GM23338 (cell line): Measurements from ENCODE around the gene ZEB2. TPM values are rescaled to one million over a fixed set of nuclear protein-coding genes. Genes with fewer than 3 reads are reported as not detected.

ENCODE experiments used
- ATAC-seq: fragments of 200-7000 bp; cut with Tn5 transposase; 3 replicates; pipeline ENCODE4 v1.9.1; 2020
- DNase-seq: peaks from one replicate; pipeline ENCODE4 v3.0.0-alpha.2; 2015; ENCODE audit warnings: low spot score
- H2AFZ ChIP-seq: fragments of 200-600 bp; sonication (generic); 2 replicates; pipeline ENCODE4 v1.8.0; 2016; ENCODE audit warnings: antibody characterized with exemption, mild to moderate bottlenecking, moderate library complexity
- H3F3A ChIP-seq: fragments of 200-600 bp; sonication (generic); replicated peaks from 2 replicates; pipeline ENCODE4 v1.8.0; 2017; ENCODE audit warnings: antibody characterized with exemption, mixed run types, low read depth
- H3K27ac ChIP-seq: fragments of 200-600 bp; sonication (generic); 2 replicates; pipeline ENCODE4 v1.6.1; 2016; ENCODE audit warnings: low read depth
- H3K27me3 ChIP-seq: fragments of 200-600 bp; sonication (generic); 2 replicates; pipeline ENCODE4 v1.8.0; 2016; ENCODE audit warnings: mild to moderate bottlenecking, mixed run types, moderate library complexity; ENCODE audit not compliant: insufficient read depth
- H3K36me3 ChIP-seq: fragments of 200-600 bp; sonication (generic); 2 replicates; pipeline ENCODE4 v1.8.0; 2016; ENCODE audit warnings: mild to moderate bottlenecking; ENCODE audit not compliant: insufficient read depth
- H3K4me1 ChIP-seq: fragments of 200-600 bp; sonication (generic); 2 replicates; pipeline ENCODE4 v1.8.0; 2016; ENCODE audit warnings: mild to moderate bottlenecking, moderate library complexity; ENCODE audit not compliant: insufficient read depth
- H3K4me2 ChIP-seq: fragments of 200-600 bp; sonication (generic); 2 replicates; pipeline ENCODE4 v1.7.1; 2017; ENCODE audit warnings: mixed run types
- H3K4me3 ChIP-seq: fragments of 200-600 bp; sonication (generic); 2 replicates; pipeline ENCODE4 v1.6.1; 2016; ENCODE audit warnings: mixed run types
- H3K79me2 ChIP-seq: fragments of 200-600 bp; sonication (generic); replicated peaks from 2 replicates; pipeline ENCODE4 v1.8.0; 2017; ENCODE audit warnings: mild to moderate bottlenecking; ENCODE audit not compliant: insufficient read depth
- H3K9me2 ChIP-seq: fragments of 200-600 bp; sonication (generic); 2 replicates; pipeline ENCODE4 v1.8.0; 2017; ENCODE audit not compliant: insufficient read depth
- H4K20me1 ChIP-seq: fragments of 200-600 bp; sonication (generic); replicated peaks from 2 replicates; pipeline ENCODE4 v1.8.0; 2017; ENCODE audit warnings: mild to moderate bottlenecking; ENCODE audit not compliant: insufficient read depth
- H3K27ac Mint-ChIP-seq: 2 replicates; pipeline ENCODE4 v1.8.0; 2020; ENCODE audit warnings: inconsistent platforms, mild to moderate bottlenecking, moderate library complexity, mixed read lengths
- H3K27me3 Mint-ChIP-seq: 3 replicates; pipeline ENCODE4 v1.8.0; 2022; ENCODE audit warnings: low read depth, mild to moderate bottlenecking, moderate library complexity, mixed read lengths, inconsistent platforms; ENCODE audit not compliant: insufficient read depth, poor library complexity
- H3K36me3 Mint-ChIP-seq: 3 replicates; pipeline ENCODE4 v1.8.0; 2021; ENCODE audit warnings: low read depth, mild to moderate bottlenecking, inconsistent platforms, moderate library complexity, mixed read lengths
- H3K4me1 Mint-ChIP-seq: 3 replicates; pipeline ENCODE4 v1.8.0; 2020; ENCODE audit warnings: mild to moderate bottlenecking, inconsistent platforms, mixed read lengths
- H3K4me3 Mint-ChIP-seq: 3 replicates; pipeline ENCODE4 v1.8.0; 2021; ENCODE audit warnings: moderate library complexity, mild to moderate bottlenecking, inconsistent platforms, mixed read lengths
- H3K9me3 Mint-ChIP-seq: 3 replicates; pipeline ENCODE4 v1.8.0; 2020; ENCODE audit warnings: moderate library complexity, mild to moderate bottlenecking, inconsistent platforms, mixed read lengths
- CREB1 ChIP-seq: fragments of 250-450 bp; sonication (Bioruptor Pico); IDR thresholded peaks from 2 replicates; pipeline ENCODE4 v1.5.0; 2020; ENCODE audit warnings: low read depth, mild to moderate bottlenecking, moderate library complexity
- CTCF ChIP-seq, 2 experiments: fragments of 200-600 bp in 1 of 2; sonication (generic) in 1 of 2; conservative IDR thresholded peaks; 2 replicates each; pipeline versions ENCODE4 v1.5.1 to v1.6.1; 2016 to 2017; ENCODE audit warnings: antibody characterized with exemption in 2 of 2, low read depth in 2 of 2, mild to moderate bottlenecking in 2 of 2, moderate library complexity in 1 of 2
- ETS1 ChIP-seq: IDR thresholded peaks from 2 replicates; pipeline ENCODE4 v1.6.1; 2016; ENCODE audit warnings: antibody characterized with exemption
- EZH2 ChIP-seq: fragments of 200-600 bp; sonication (generic); IDR thresholded peaks from one replicate; pipeline ENCODE4 v1.8.0; 2017; ENCODE audit warnings: antibody characterized with exemption, mild to moderate bottlenecking, low read depth; ENCODE audit not compliant: unreplicated experiment
- EZH2phosphoT487 ChIP-seq: fragments of 200-600 bp; sonication (generic); IDR thresholded peaks from one replicate; pipeline ENCODE4 v1.8.1; 2018; ENCODE audit warnings: antibody characterized with exemption; ENCODE audit not compliant: unreplicated experiment
- JUNB ChIP-seq: IDR thresholded peaks from one replicate; pipeline ENCODE4 v1.6.1; 2016; ENCODE audit warnings: antibody characterized with exemption; ENCODE audit not compliant: unreplicated experiment
- NANOG ChIP-seq: IDR thresholded peaks from 2 replicates; pipeline ENCODE4 v1.6.1; 2016; ENCODE audit warnings: antibody characterized with exemption, borderline replicate concordance
- POLR2AphosphoS5 ChIP-seq: IDR thresholded peaks from 2 replicates; pipeline ENCODE4 v1.6.1; 2016; ENCODE audit warnings: antibody characterized with exemption, low read depth
- REST ChIP-seq: IDR thresholded peaks from one replicate; pipeline ENCODE4 v1.6.1; 2018; ENCODE audit warnings: antibody characterized with exemption; ENCODE audit not compliant: unreplicated experiment
- STAT1 ChIP-seq: IDR thresholded peaks from one replicate; pipeline ENCODE4 v1.6.1; 2016; ENCODE audit warnings: antibody characterized with exemption; ENCODE audit not compliant: unreplicated experiment
- ZNF114 ChIP-seq: fragments of 250-450 bp; sonication (Bioruptor Pico); IDR thresholded peaks from 2 replicates; pipeline ENCODE4 v1.5.0; 2020; ENCODE audit warnings: mild to moderate bottlenecking, moderate library complexity
- ZNF331 ChIP-seq: fragments of 250-450 bp; sonication (Bioruptor Pico); IDR thresholded peaks from 2 replicates; pipeline ENCODE4 v1.5.0; 2020; ENCODE audit warnings: low read depth, mild to moderate bottlenecking, moderate library complexity
- polyA plus RNA-seq: library from polyadenylated mRNA; unstranded; fragments of >200 nt; fragmentation: Nextera tagmentation; extraction: Ambion mirVana; gene quantifications from 2 replicates; pipeline ENCODE4 v1.2.1, GENCODE V29; 2016
- total RNA-seq: library from RNA; depleted of rRNA; stranded (reverse); fragments of >200 nt; shearing (Covaris generic); gene quantifications from 2 replicates; pipeline ENCODE4 v1.2.3, GENCODE V29; 2014

The ZEB2 gene
- total and polyA plus RNA-seq, 2 experiments from 2014 or later = 0.45 TPM; not detected in 1

GRCh38 chr2:144524118-144525009, 4.4 kb upstream of the ZEB2 start (continued):
- no peak for TF ChIP-seq REST
- 0 out of 2 replicates have a peak, but pooled peaks have one; percentile 0 for TF ChIP-seq POLR2AphosphoS5
- TF ChIP-seq STAT1 = no peak
- TF ChIP-seq ETS1 = peak; percentile 54; the same call in 1 of the 2 replicates
- no peak for TF ChIP-seq ZNF331
- TF ChIP-seq EZH2phosphoT487 = no peak

GRCh38 chr2:144523596-144524117, 3.7 kb upstream of the ZEB2 start:
- Histone ChIP-seq H3K4me2 (peak overlapping the region; percentile 86), H3K4me3 (peak overlapping the region; percentile 52), H3K27ac (no peak overlapping the region), H2AFZ (no peak overlapping the region), H3K9me2 (no peaks in the 10 kb centered on the region), H3F3A (peaks cover 14% of the 10 kb centered on the region), H3K4me1 (peaks cover 55% of the 10 kb centered on the region), H3K27me3 (peaks cover 66% of the 10 kb centered on the region), H4K20me1 (peaks cover 12% of the 10 kb centered on the region), H3K36me3 (no peaks in the 10 kb centered on the region), H3K79me2 (no peaks in the 10 kb centered on the region)
- ATAC-seq (peak; percentile 71), DNase-seq (peak; percentile 74)
- Mint-ChIP-seq H3K27me3 (peaks cover 20% of the 10 kb centered on the region), H3K36me3 (no peaks in the 10 kb centered on the region), H3K9me3 (no peaks in the 10 kb centered on the region; the same call in 2 of the 3 replicates), H3K4me1 (peaks cover 49% of the 10 kb centered on the region), H3K27ac (no peak overlapping the region), H3K4me3 (peak overlapping the region; percentile 71)
- TF ChIP-seq CREB1 (CRISPR knock-in tag) (peak; percentile 73), ZNF331 (no peak), ZNF114 (CRISPR knock-in tag) (no peak), NANOG (no peak), CTCF (conservative IDR thresholded peaks at IDR 0.05; ENCODE audit: low read depth in 2 of 2) (no peak), EZH2 (no peak), EZH2phosphoT487 (no peak), JUNB (no peak), POLR2AphosphoS5 (peak; percentile 43; the same call in 1 of the 2 replicates)
